B cell (primary cell): ENCODE results near the gene RPIA. TPM values are rescaled to one million over a fixed set of nuclear protein-coding genes. Genes with fewer than 3 reads are reported as not detected.

Experiments used
- ATAC-seq: fragments of 200-7000 bp; cut with Tn5 transposase; one replicate; pipeline ENCODE4 v1.10.0; 2021; ENCODE audit warnings: low read depth, mild to moderate bottlenecking, moderate number of reproducible peaks, moderate library complexity
- CTCF ChIA-PET: fragments of 350-600 bp; sonication (Branson Sonifier 250); formaldehyde crosslinking; loops from one replicate; lab custom pipeline; 2021; ENCODE audit warnings: antibody characterized with exemption, inconsistent platforms; lab: Charles Lee
- POLR2A ChIA-PET: fragments of 350-600 bp; sonication (Branson Sonifier 250); formaldehyde crosslinking; loops from one replicate; lab custom pipeline; 2021; ENCODE audit warnings: antibody characterized with exemption; lab: Charles Lee
- DNase-seq: peaks from one replicate; pipeline ENCODE4 v3.0.0; 2013
- H2AFZ ChIP-seq: 2 replicates; pipeline ENCODE4 v1.6.1; 2012; ENCODE audit warnings: mild to moderate bottlenecking, low read depth, low read length; ENCODE audit not compliant: insufficient read depth, poor library complexity, severe bottlenecking
- H3K27ac ChIP-seq, 2 donors: 1 replicate in 1 of 2; 2 replicates in 1 of 2; pipeline ENCODE4 v1.5.1; 2012 to 2013; ENCODE audit warnings: low read length in 2 of 2, mild to moderate bottlenecking in 2 of 2, moderate library complexity in 1 of 2
- H3K27me3 ChIP-seq, 4 experiments: fragments of 200-600 bp in 1 of 4; sonication (generic) in 1 of 4; replicated peaks in 1 of 4; 1 replicate in 2 of 4; 2 replicates in 2 of 4; pipeline versions ENCODE4 v1.6.1 to v1.7.0; 2013 to 2016; ENCODE audit warnings: low read length in 3 of 4, mild to moderate bottlenecking in 2 of 4, mixed read lengths in 1 of 4, moderate library complexity in 1 of 4; ENCODE audit not compliant: insufficient read depth in 4 of 4, control insufficient read depth in 3 of 4; ENCODE audit errors: control extremely low read depth in 1 of 4
- H3K36me3 ChIP-seq, 2 experiments: replicated peaks in 1 of 2; 1 replicate in 1 of 2; 2 replicates in 1 of 2; pipeline versions ENCODE4 v1.6.1 to v1.7.1; 2013; ENCODE audit warnings: low read length in 1 of 2; ENCODE audit not compliant: insufficient read depth in 2 of 2, control insufficient read depth in 1 of 2; ENCODE audit errors: control extremely low read depth in 1 of 2, extremely low read depth in 1 of 2
- H3K4me1 ChIP-seq, 2 donors: fragments of 200-600 bp in 1 of 2; sonication (generic) in 1 of 2; 1 replicate in 1 of 2; 2 replicates in 1 of 2; pipeline versions ENCODE4 v1.5.1 to v1.6.1; 2013 to 2017; ENCODE audit warnings: low read length in 2 of 2; ENCODE audit not compliant: control insufficient read depth in 2 of 2, insufficient read depth in 2 of 2
- H3K4me2 ChIP-seq: replicated peaks from 2 replicates; pipeline ENCODE3; 2012; ENCODE audit warnings: mild to moderate bottlenecking, low read depth, low read length; ENCODE audit not compliant: poor library complexity, severe bottlenecking
- H3K4me3 ChIP-seq, 5 experiments: fragments of 200-600 bp in 1 of 5; sonication (generic) in 1 of 5; 1 replicate in 3 of 5; 2 replicates in 2 of 5; pipeline versions ENCODE4 v1.5.1 to v1.7.0; 2011 to 2016; ENCODE audit warnings: low read length in 4 of 5, mild to moderate bottlenecking in 4 of 5, low read depth in 2 of 5, control low read depth in 1 of 5, moderate library complexity in 1 of 5; ENCODE audit not compliant: insufficient read depth in 1 of 5; ENCODE audit errors: control extremely low read depth in 1 of 5, extremely low read depth in 1 of 5
- H3K79me2 ChIP-seq: fragments of 200-600 bp; sonication (generic); one replicate; pipeline ENCODE4 v1.6.0; 2016; ENCODE audit warnings: low read length; ENCODE audit not compliant: control insufficient read depth, insufficient read depth
- H3K9ac ChIP-seq: fragments of 200-600 bp; sonication (generic); 2 replicates; pipeline ENCODE4 v1.6.1; 2017; ENCODE audit warnings: mild to moderate bottlenecking, low read length, moderate library complexity
- H3K9me3 ChIP-seq, 3 donors: one replicate each; pipeline versions ENCODE4 v1.6.1 to v1.7.1; 2013; ENCODE audit warnings: low read length in 2 of 3; ENCODE audit not compliant: control insufficient read depth in 2 of 3, insufficient read depth in 1 of 3; ENCODE audit errors: control extremely low read depth in 1 of 3
- H4K20me1 ChIP-seq: 2 replicates; pipeline ENCODE4 v1.6.0; 2012; ENCODE audit warnings: mild to moderate bottlenecking, low read length; ENCODE audit not compliant: insufficient read depth, control insufficient read depth, poor library complexity, severe bottlenecking
- H3K27ac Mint-ChIP-seq: one replicate; pipeline ENCODE4 v1.8.0; 2021; ENCODE audit warnings: mixed read lengths
- H3K27me3 Mint-ChIP-seq: one replicate; pipeline ENCODE4 v1.8.0; 2021; ENCODE audit warnings: mixed read lengths
- H3K4me1 Mint-ChIP-seq: one replicate; pipeline ENCODE4 v1.8.0; 2021; ENCODE audit warnings: mixed read lengths
- H3K4me3 Mint-ChIP-seq: one replicate; pipeline ENCODE4 v1.8.0; 2021; ENCODE audit warnings: mixed read lengths
- H3K9me3 Mint-ChIP-seq: one replicate; pipeline ENCODE4 v1.8.0; 2022; ENCODE audit warnings: mixed read lengths; ENCODE audit not compliant: insufficient read depth
- CTCF ChIP-seq: fragments of 200-600 bp; IDR thresholded peaks from one replicate; pipeline ENCODE4 v1.8.0; 2022; ENCODE audit warnings: antibody characterized with exemption, mild to moderate bottlenecking
- EZH2 ChIP-seq: IDR thresholded peaks from 2 replicates; pipeline ENCODE4 v1.6.1; 2012; ENCODE audit warnings: borderline replicate concordance, low read depth, mild to moderate bottlenecking, moderate library complexity, low read length; ENCODE audit not compliant: insufficient read depth, poor library complexity, severe bottlenecking
- WGBS: methylation state at CpG from one replicate; pipeline ENCODE4 v1.1.5; 2013; ENCODE audit warnings: missing lambda C conversion rate; ENCODE audit not compliant: insufficient coverage; 5-methylcytosine and 5-hydroxymethylcytosine counted together
- intact Hi-C: fragments of 100-400 bp; cut with micrococcal nuclease; formaldehyde crosslinking; loops from one replicate; pipeline ENCODE4 v1.10.0; 2022
- polyA plus RNA-seq: library from polyadenylated mRNA; depleted of rRNA; stranded (reverse); fragments of >200 nt; gene quantifications from 2 replicates; pipeline ENCODE4 v1.2.3, GENCODE V29; 2012
- total RNA-seq, 2 donors: library from RNA; stranded (reverse); fragments of 120-200 nt in 1 of 2; gene quantifications; 1 replicate in 1 of 2; 2 replicates in 1 of 2; pipeline versions ENCODE4 v1.2.3 to v1.2.4, GENCODE V29; 2013 to 2022

RPIA gene
- total and polyA plus RNA-seq, 2 donors (not counting 1 experiment from before 2014, with no cell fraction given) = 9.4 to 19.7 TPM

GRCh38 chr2:88696611-88697010, 5.1 kb downstream of the RPIA start:
- no peak for DNase-seq

More at GRCh38 chr2:88696611-88697010, 5.1 kb downstream of the RPIA start:
- H3K27me3 ChIP-seq = no peaks in the 10 kb centered on the region
- H3K9ac ChIP-seq = no peak overlapping the region
- H3K79me2 ChIP-seq = peaks cover 72% of the 10 kb centered on the region
- WGBS = no CpG with 5 or more reads among the region's 3 CpGs
- POLR2A ChIA-PET = no interaction called here
- Mint-ChIP-seq H3K4me1 (peaks cover 26% of the 10 kb centered on the region), H3K9me3 (no peaks in the 10 kb centered on the region), H3K27ac (no peak overlapping the region), H3K27me3 (no peaks in the 10 kb centered on the region), H3K4me3 (no peak overlapping the region)
- no peaks in the 10 kb centered on the region for H3K9me3 ChIP-seq
- no peak overlapping the region for H3K4me2 ChIP-seq
- H3K27ac ChIP-seq = no peak overlapping the region
- ATAC-seq = no peak
- H3K4me3 ChIP-seq = no peak overlapping the region
- CTCF ChIA-PET = no interaction called here
- H3K4me1 ChIP-seq = peaks cover 10 to 16% of the 10 kb centered on the region in 2 donors
- intact Hi-C loops = no loop called here
- H3K36me3 ChIP-seq = peaks cover 6 to 28% of the 10 kb centered on the region in 2 experiments
- H2AFZ ChIP-seq = no peak overlapping the region
- TF ChIP-seq CTCF (no peak), EZH2 (no peak)
- peaks cover 45% of the 10 kb centered on the region for H4K20me1 ChIP-seq
